ENCODE measurements around the gene ZFP64.

GRCh38 chr20:52142757-52143156 is 48.8 kb downstream of the ZFP64 start:
- TF ChIP-seq CTCF (IDR thresholded peaks at IDR 0.05) (no peak), POLR2A (IDR thresholded peaks at IDR 0.05) (no peak)
